ENCODE data around the gene PALD1.

PALD1 gene

GRCh38 chr10:70615784-70616522 is 137.4 kb downstream of the PALD1 start:
- DNase-seq: no peak

GRCh38 chr10:70616761-70617160 is 138.2 kb downstream of the PALD1 start:
- no peak for DNase-seq

Data from stimulated activated CD4-positive, alpha-beta T cell treated with anti-CD3 and anti-CD28 coated beads, Interleukin-2, amount 100 ng/mL, for 24 hours (primary cell).